Stimulated activated CD4-positive, alpha-beta T cell treated with anti-CD3 and anti-CD28 coated beads, Interleukin-4, amount 100 ng/mL, for 4 hours (primary cell): ENCODE data around the gene DOCK11.

ENCODE experiments used
- DNase-seq, 2 experiments: peaks; one replicate each; pipeline ENCODE4 v3.0.0-alpha.2; 2020

The DOCK11 gene

DNA sequence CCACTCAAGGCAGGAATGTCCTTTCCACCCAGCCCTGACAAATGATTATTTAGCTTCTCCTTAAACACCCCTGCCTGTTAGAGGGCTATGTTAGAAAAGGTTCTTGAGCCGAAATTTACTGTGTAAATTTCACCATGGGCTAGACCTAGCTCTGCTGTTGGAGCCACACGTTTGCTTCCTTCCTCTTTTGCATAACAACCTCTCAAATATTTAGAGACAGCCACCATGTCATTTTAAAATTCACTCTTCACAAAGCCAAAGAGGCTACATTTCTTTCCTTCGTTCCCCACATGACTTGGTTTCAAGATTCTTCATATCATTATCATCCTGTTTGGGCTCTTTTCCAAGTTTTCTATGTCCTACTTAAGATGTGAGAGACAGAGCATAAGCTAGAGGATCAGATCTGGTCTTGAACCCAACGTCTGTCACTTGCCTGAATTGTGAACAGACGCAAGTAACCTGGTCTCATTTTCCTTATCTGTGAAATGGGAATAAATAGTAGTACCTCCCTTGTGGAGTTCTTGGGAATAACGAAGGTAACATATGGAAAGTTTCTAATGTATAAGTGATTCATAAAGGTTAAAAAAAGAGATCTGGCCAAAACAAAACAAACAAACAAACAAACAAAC is 6.7 kb downstream of the DOCK11 start:
- no peak for DNase-seq

DNA sequence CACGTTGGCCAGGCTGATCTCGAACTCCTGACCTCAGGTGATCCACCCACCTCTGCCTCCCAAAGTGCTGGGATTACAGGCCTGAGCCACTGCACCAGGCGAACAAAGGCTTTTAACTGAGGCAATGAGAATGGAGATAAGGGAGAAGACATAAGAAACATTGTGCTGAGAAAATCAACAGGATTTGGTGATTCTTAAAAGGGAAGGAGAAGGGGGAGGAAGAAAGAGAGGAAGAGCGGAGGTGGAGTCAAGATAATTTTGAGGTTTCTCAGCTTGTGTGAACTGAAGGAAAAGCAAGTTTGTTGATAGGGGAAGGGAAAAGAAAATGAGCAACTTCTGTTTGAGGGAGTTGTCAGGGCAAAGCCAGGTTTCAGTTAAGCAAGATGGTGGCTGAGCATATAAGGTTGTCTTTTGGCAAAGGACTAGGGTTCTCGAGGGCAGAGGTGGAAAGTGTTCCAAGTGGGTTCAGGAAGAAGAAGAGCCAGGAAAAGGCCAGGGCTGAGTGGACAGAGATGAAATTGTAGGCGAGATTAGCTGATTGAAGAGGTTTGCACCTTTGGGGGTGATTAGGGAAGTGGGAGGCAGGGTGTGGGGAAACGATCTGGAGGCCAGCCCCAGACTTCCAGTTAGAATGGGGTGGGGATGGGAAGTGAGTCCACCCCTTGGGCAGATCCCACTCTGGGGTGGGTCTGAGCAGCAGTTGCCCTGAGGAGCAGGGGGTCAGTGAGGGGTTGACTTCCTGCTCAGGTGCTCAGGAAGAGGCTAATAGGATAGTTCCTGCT is 7.8 kb downstream of the DOCK11 start:
- DNase-seq = no peak

DNA sequence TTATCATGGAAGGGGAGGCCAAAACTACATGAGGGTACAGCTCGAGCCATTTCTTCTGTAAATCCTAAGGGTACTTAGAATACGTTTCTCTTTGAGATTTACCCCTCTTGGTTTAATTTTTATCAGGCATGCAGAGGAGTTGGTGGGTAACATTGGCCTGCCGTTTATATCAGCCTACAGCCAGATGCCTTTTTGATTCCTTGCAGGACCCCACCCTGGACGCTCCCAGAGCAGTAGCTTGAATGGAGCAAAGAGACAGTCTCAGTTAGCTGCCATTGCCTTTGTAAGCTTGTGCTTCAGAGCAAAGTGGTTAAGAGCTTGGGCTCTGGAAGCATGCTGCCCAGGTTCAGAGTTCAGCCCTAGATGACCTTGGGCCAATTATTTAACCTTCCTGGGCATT is 9.0 kb downstream of the DOCK11 start:
- DNase-seq = no peak

DNA sequence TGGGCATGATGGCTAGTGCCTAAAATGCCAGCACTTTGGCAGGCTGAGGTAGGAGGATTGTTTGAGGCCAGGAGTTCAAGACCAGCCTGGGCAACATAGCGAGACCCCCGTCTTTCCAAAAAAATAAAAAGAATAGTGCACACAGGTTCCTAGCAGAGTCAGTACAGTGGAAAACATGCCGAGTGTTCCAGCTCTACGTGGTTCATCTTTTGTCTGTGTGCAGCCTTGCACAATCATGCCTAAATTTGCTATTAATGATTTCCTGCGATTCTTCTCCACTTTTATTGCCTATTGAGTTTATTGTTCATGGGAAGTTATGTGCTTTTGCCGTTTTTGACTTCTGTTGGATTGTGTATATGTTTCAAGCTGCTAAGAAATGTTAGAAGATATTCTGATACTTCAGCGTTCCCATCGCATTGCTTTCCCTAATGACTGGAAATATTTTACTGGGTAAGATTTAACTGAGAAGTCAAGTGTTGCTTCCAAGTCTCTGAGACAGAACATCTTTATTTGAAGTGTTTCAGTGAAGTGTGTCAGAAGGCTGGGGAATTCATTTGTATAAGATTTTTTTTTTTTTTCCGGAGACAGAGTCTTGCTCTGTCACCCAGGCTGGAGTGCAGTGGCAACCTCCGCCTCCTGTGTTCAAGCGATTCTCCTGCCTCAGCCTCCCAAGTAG is 11.3 kb downstream of the DOCK11 start:
- no peak for DNase-seq

DNA sequence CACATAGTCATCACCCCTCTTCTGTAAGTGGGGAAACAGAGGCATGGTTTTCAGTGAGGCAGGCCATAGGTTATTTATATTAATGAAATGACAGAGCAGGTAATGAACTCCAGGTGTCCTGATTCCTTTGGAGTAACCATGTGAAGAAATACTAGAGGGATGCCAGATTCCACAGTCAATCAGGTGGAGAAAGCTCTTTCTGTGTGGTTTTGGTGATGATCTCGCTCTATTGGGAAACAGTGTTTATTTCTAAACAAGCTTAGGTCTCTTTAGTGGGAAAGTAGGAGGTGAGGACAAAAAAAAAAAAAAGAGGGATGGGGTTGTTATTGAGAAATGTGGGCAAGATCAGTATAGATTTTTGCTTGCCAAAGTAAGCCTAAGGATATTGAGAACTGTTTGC is 12.2 kb downstream of the DOCK11 start:
- DNase-seq = no peak

DNA sequence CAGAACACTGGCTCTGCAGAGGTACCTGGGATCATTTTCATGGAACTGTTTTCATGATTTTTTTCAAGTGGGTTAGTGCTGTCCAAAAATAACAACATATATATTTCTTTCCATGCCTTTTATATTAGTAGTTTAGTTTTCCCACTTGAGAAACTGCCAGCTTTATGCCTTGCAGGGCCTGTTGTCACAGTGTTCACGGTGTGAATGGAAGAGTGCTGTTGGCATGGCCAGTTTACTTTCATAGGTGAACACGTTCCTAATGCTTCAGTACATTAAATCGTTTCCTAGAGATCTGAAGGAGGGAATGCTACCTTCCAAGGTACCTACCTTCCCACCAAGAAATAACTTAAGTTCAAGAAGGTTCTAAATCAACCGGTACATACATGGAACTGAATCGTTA is 12.6 kb downstream of the DOCK11 start:
- DNase-seq = no peak

DNA sequence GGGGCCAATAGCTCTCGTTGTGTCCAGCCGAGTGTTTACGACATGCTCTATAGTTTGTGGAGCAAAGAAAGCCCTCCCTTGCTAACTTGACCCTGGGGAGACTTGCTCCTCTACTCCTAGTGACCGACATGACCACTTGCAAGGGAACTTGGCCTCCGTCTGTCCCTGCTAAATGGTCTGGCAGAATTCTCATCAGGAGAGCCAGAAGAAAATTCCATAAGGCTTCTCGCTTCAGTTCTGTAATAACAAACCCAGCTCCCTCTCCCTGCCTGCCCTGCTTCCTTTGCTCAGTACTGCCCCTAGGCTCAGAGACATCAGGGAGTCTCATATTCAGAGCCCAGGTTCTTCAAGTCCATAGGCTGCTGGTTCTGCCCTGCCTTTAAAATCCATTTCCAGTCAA is 13.0 kb downstream of the DOCK11 start:
- DNase-seq = no peak

DNA sequence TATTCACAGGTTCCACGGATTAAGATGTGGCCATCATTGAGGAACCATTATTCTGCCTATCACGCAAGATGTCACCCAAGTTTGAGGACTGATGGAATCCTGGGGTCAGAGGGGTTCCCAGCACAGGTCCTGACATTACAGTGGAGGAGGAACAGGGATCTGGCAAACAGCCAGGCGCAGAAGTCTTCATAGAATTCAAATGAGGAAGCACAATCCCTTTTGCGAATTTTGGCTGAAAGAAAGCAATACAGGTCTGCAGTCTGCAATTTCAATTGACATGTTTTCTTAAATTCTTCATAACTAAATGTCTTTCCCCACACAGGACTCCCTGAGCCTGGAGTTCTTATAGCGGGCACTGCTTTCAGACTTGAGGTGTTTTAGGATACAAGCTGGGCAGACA is 14.5 kb downstream of the DOCK11 start:
- DNase-seq = no peak

DNA sequence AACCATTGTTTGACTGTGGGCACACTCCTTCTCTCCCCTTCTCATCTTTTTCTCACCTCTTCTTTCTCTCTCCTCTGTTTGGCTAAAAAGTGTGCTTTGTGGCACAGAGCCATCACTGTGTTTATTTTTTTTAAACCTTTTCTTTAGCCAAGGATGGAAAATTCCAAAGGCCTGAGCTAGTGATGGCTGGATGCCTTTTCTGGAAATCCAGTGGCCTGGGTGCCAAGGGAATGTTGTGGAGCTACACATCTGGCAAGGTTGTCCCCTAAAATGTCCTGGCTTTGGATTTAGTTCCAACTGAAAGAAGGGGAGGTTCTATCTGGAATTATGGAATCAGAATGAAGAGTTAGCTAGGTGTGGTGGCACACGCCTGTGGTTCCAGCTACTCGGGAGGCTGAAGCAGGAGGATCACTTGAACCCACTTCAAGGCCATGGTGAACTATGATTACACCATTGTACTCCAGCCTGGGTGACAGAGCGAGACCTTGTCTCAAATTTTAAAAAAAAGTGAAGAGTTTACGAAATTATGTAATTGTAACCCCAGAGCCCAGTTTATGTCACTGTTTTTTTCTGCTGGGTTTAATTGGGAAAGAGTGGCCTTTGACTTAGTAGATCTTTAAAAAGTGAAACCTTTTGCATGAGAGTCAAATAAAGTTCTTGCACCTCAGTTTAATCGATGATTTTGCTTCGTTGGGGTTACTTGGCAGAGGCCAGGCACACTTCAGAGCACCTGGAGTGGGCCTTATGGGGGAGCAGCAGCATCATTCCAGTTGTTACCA is 17.7 kb downstream of the DOCK11 start:
- DNase-seq = no peak

DNA sequence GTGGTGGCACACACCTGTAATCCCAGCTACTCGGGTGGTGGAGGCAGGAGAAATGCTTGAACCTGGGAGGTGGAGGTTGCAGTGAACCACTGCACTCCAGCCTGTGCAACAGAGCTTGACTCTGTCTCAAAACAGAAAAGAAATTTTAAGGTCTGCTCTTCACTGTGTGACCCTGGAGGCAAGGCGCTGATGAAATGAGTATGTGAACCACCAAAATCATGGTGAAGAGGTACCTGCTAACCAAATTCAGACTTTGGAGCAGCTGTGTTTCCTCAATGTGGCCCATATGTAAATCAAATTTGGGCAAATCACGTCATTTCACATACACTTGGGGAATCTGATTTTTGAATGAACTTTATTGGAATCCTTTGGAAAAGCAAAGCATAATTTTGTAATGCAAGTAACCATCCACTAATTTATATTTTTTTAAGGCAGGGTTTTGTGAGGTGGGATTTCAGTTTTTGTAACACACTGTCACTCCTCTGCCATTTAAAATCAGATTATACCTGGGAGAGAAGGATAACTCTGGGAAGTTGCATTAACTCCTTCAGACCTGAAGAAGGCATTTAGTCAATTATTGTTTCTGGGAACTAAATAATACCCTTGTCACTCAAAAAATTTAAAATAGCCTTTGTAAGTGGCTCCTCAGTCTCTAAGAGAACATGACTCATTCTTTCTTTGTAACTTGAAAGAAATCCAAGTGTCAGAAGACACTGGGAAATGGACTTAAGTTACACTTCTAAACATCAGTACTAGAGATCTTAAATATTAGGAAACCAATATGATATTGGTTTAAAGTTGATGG is 24.0 kb downstream of the DOCK11 start:
- DNase-seq = no peak

DNA sequence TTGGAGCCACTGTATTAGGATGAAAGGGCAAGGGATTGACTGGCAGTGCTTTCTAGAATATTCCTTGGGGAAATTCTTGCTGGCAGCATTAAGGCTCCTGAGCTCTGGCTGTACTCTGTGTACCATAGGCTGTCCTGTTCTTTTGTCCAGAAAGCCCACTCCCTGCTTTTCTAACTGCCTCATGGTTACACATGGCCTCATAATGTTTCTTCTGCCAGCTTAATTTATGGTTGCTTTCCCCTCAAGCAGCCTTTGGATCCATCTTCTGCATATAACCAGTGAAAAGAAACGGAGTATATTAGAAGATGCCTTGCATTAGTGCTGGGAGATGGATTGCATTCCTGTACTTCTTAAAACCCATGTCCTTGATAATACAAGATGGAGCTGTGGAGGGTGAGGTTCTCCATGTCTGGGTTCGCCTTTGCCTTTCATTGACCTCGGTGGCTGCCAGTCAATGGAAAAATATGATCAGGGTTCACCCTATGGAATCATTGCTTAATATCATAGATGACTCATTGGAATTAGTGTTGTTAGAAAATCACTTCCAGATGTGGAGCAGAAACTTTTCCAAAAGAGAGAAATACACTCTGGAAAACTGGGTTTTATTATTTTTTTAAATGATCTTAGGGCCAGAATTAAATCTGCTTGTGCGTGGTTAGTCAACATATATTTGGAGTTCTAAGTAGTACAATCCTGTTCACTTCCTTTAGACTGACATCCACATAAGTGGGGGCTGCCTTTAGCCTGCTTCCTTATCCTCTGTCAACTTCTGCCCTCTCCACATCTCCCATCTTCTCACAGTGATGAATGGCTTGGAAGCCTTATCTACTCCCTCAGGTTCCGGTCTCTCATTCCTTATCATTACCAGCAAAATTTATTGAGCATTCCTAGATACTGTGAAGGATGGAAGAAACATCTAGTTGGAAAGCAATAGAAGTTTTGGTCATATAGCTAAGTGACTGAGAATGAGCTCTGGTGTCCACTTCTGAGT is 24.9 kb downstream of the DOCK11 start:
- DNase-seq = no peak

DNA sequence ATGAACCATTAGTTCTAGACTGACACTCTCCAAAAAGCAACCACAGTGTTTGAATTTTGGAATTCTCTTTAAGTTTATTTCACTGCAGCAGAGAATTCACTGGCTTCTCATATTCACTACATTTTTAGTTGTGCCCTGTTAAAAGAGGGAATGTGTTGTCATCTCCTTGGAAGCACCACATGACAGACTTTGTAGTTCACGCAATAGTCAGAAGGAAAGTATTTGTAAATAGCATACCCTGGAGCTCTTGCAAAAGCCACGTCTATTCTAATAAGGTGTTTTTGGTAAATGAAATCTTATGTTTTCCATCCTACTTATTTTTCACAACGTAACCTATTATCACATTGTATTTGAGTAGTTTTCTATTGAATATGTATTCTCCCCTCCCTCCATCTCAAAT is 25.8 kb downstream of the DOCK11 start:
- DNase-seq = no peak

DNA sequence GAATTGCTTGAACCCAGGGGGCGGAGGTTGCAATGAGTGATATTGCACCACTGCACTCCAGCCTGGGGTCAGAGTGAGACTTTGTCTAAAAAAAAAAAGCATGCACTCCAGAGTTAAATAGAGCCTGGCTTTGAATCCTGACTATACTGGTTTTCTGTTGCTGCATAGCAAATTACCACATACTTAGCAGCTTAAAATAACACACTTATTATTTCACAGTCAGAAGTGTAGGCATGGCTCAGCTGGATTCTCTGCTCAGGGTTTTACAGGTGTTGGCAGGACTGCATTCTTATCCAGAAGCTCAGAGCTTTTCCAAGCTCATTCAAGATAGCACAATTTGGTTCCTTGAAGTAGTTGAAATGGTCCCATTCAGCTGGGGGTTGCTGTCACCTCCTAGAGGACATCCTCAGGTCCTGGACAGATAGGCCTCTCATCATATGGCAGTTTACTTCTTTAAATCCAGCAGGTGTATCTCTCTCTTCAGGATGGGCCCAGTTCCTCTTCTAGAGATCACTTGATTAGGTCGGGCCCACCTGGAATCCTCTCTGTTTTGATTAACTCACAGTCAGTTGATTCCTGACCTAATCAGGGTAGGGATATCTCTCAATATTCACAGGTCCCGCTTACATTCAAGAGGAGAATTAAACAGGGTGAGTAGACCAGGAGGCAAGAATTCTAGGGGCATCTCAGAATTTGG is 26.8 kb downstream of the DOCK11 start:
- no peak for DNase-seq

DNA sequence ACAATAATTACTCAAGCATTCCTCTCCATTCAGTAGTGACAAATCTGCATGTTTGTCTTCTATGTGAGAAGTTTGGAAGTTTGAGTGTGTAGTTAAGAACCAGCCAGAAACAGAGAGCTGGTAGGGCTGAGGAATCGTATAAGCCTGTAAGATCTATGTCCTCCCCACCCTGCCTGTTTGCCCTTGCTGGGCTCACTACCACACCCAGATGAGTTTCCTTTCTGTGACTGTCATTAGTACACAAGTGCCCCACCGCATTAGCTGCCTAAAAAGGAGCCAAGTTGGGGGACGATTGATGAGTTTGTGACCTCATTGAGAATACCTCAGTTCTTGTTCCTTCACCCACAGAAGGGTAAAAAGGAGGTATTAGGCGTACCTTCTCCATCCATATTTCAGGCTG is 28.3 kb downstream of the DOCK11 start:
- peak in 1 of 2 experiments; percentile 26 for DNase-seq

DNA sequence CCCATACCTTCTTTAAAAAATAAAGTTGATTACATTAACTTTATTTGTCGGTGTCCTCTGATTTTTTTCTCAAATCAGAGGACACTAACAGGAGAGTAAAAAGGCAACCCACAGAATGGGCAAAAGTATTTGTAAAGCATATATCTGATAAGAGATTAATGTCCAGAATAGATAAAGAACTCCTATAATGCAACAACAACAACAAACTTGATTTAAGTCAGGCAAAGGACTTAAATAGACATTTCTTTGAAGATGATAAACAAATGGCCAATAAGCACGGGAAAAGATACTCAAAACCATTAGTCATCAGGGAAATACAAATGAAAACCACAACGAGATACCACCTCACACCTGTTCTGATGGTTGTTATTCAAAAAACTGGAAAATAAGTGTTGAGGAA is 28.7 kb downstream of the DOCK11 start:
- no peak for DNase-seq

DNA sequence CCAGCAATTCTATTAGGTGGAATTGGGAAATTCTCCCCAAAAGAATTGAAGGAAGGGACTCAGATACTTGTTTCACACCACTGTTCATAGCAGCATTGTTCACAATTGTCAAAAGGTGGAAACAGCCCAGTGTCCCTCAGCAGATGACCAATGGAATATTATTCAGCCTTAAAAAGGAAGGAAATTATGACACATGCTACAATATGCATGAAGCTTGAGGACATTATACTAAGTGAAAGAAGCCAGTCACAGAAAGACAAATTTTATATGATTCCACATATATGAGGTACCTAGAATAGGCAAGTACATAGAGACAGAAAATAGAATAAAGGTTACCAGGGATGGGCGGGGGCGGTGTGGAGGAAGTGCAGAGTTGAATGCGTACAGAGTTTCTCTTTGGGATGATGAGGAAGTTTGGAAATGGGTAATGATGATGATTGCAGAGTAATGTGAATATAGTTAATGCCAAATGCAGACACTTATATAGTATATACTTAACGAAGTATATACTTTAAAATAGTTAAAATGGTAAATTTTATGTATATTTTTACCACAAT is 29.6 kb downstream of the DOCK11 start:
- no peak for DNase-seq

DNA sequence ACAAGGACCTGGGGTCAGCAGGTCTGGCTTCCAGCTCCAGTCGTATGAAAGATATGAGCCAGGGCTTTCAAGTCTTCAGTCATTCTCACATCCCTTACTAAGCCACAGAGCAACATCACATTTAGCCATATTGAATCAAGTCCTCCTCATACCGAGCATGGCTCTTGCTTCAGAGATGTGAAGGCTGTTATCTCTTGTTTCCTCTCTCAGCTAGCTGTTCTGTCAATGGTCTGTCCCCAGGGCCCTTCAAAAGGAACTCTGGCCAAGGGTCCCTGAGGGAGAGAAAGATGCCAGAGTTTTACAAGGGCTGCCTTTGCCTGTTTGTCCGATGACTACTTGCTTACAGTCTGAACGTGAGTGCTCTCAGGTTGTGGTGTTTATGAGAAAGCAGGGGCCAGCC is 30.5 kb downstream of the DOCK11 start:
- no peak for DNase-seq

DNA sequence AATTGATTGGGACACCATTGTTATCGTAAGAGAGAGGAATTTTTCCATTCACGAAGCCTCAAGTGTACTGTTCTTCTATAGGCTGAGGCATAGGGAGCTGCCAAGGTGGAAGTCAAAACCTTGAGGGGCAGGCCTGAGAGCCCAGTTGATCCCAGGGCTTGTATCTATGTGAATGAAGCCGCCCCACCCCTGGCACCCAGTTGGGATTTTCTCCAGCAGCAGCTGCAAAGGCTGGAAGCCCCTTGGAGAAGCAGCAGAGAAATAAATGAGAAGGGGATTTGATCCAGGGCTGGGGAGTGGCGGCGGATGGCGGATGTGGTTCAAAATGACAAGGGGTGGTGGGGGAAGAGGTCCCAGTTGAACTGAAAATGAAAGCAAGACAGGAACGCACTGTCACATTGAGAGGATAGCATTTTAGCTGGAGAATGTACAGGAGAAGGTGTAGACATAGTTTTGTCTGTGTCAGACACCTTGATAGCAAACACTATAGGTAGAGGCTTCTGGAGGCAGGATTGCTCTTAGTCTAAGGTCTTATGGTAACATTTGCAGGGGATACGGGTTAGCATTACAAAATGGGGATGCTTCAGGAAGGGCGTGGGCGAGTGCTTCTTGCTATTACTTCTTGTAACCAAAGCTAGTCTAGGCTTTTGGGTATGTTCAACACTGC is 32.6 kb downstream of the DOCK11 start:
- peak; percentile 29 to 47 for DNase-seq

DNA sequence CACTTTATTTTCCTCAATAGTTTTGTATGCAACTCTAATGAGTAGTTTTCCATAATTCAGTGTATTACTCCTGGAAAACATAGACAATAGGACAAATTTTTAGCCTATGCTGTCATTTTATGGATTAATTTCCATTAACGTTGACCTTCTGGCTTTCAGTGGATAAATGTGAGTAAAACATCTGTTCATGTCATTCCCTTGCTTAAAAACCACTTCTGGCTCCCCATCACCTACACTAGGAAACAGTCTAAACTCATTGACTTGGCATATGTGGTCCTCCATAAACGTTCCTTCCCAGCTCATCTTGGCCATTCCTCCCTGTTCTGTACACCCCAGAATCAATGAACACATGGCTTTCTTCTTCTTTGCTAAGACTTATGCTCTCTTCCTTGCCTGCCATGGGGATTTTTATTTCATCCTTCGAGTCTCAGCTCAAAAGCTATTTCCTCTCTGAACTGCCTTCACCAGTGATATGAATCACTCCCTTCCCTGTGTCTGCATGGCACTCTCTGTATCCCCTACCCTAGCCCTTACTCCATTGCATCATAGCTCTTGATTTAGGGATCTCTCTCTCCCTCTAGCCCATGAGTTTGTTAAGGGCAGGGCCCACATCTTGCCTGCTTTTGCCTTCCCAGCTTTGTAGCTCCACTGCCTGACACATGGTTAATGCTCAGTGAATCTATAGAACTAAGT is 34.8 kb downstream of the DOCK11 start:
- no peak for DNase-seq
